ENCODE measurements around the gene TSPAN12.

The TSPAN12 gene

DNA sequence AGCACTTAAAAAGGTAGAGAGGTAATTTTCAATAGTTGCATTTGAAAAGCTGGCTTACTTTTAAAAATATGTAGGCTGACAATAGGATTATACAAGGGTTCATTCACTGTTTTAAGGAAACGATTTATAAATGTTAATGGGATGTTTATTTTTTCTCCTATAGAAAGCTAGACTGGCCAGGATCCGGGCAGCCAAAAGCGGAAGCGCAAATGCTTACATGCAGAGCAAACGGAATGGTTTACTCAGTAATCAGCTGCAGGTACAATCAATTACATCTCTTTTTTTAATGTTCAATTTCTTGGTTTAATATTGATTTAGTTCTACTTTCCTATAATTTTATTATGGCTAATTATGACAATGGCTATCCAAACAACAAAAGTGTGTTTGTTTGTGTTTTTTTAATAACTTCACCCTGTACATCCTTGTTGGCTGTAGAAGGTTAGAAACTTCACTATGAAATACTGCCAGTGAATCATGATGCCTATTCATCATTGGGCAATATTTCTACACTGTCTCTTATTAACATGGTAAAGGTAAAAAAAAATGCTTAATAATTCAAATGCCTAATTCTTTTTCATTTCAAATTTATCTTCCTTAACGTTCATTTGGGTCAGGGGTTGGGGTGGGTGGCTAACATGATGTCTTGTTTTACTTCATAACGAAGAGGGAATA lies 116.4 kb downstream of the TSPAN12 start:
- no peaks in the 10 kb centered on the region for H3K36me3 ChIP-seq
- DNase-seq = no peak
- H3K4me1 ChIP-seq = no peaks in the 10 kb centered on the region
- no peaks in the 10 kb centered on the region for H3K9me3 ChIP-seq
- H3K27ac ChIP-seq = no peak overlapping the region
- TF ChIP-seq, protein P1, sequence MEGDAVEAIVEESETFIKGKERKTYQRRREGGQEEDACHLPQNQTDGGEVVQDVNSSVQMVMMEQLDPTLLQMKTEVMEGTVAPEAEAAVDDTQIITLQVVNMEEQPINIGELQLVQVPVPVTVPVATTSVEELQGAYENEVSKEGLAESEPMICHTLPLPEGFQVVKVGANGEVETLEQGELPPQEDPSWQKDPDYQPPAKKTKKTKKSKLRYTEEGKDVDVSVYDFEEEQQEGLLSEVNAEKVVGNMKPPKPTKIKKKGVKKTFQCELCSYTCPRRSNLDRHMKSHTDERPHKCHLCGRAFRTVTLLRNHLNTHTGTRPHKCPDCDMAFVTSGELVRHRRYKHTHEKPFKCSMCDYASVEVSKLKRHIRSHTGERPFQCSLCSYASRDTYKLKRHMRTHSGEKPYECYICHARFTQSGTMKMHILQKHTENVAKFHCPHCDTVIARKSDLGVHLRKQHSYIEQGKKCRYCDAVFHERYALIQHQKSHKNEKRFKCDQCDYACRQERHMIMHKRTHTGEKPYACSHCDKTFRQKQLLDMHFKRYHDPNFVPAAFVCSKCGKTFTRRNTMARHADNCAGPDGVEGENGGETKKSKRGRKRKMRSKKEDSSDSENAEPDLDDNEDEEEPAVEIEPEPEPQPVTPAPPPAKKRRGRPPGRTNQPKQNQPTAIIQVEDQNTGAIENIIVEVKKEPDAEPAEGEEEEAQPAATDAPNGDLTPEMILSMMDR (IDR thresholded peaks at IDR 0.05) = no peak
- intact Hi-C loops (cut with DNase I; ENCODE audit: low total_unique reads) = no loop called here
- no peaks in the 10 kb centered on the region for H3K27me3 ChIP-seq
- no peak overlapping the region for H3K4me3 ChIP-seq

DNA sequence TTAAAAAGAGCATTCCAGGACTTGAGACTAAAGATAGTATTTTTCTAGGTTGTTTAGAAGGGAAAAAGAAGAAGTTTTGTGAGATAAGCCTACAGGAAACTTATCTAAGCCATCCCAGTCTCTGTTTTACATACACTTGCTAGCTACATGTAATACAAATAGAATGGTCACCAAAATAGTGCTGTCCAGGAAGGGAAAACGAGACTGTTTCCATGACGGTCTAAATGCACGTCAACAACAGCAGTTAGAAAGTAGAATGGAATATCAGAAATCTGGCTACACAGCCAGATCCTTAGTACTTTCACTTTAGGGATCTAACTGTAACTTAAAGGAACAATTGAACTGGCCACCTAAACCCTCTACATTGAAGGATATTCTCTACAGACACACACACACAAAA lies 117.6 kb downstream of the TSPAN12 start:
- no peak for DNase-seq
- no peaks in the 10 kb centered on the region for H3K4me1 ChIP-seq
- intact Hi-C loops (cut with DNase I; ENCODE audit: low total_unique reads) = no loop called here
- no peaks in the 10 kb centered on the region for H3K9me3 ChIP-seq
- no peaks in the 10 kb centered on the region for H3K27me3 ChIP-seq
- TF ChIP-seq, protein P1 (IDR thresholded peaks at IDR 0.05) = no peak
- peak overlapping the region in 1 of 2 donors; percentile 18 for H3K4me3 ChIP-seq
- H3K36me3 ChIP-seq = no peaks in the 10 kb centered on the region
- no peak overlapping the region for H3K27ac ChIP-seq

DNA sequence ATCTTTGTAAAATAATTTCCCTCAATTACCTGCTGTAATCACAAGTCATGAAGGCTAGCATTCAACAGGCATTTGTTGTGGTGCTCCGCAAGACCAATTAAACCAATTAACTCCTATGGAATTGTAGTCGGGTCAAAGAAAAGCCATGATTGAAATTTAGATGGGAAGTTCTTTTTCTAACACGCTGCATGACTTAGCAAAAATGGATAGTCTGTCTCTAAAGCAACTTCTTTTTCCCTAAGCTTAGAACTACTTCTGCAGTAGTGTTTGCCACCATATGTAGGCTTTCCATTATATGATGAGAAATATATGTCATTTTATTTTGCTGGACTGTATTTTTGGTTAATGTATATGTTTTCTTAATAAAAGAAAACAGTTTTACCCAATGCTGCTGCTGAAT lies 119.1 kb downstream of the TSPAN12 start:
- H3K36me3 ChIP-seq = no peaks in the 10 kb centered on the region
- no peak overlapping the region for H3K4me3 ChIP-seq
- intact Hi-C loops (cut with DNase I; ENCODE audit: low total_unique reads) = no loop called here
- no peaks in the 10 kb centered on the region for H3K4me1 ChIP-seq
- TF ChIP-seq, protein P1 (IDR thresholded peaks at IDR 0.05) = no peak
- no peak for DNase-seq
- no peaks in the 10 kb centered on the region for H3K27me3 ChIP-seq
- H3K27ac ChIP-seq = no peak overlapping the region
- no peaks in the 10 kb centered on the region for H3K9me3 ChIP-seq

All from tibial artery (tissue), 4 donors.